ENCODE data around the gene ANO10. TPM values are rescaled to one million over a fixed set of nuclear protein-coding genes. Genes with fewer than 3 reads are reported as not detected.
A peak's percentile ranks its signal among the peaks of the same experiment; 100 is the strongest.

ANO10 gene
- total and polyA plus RNA-seq, 4 donors = 19.9 to 33.2 (median 25.3) TPM

- no peak for DNase-seq
- Histone ChIP-seq H3K9me3 (ENCODE audit: control insufficient read depth in 4 of 4, insufficient read depth in 3 of 4, low read length in 3 of 4) (no peaks in the 10 kb centered on the region), H3K27me3 (ENCODE audit: control insufficient read depth in 3 of 3, insufficient read depth in 3 of 3, low read length in 2 of 3) (no peaks in the 10 kb centered on the region), H3K9ac (ENCODE audit: insufficient read depth in 1 of 2, low read length in 2 of 2) (no peak overlapping the region), H3K27ac (ENCODE audit: low read depth in 1 of 2, low read length in 1 of 2) (no peak overlapping the region), H3K36me3 (ENCODE audit: control insufficient read depth in 4 of 4, insufficient read depth in 4 of 4, low read length in 4 of 4) (no peaks in the 10 kb centered on the region), H3K4me3 (no peak overlapping the region), H3K4me1 (ENCODE audit: control insufficient read depth in 5 of 5, insufficient read depth in 5 of 5, low read length in 5 of 5) (peaks cover 0 to 30% (median 9%) of the 10 kb centered on the region in 5 donors)
- TF ChIP-seq, protein P1, sequence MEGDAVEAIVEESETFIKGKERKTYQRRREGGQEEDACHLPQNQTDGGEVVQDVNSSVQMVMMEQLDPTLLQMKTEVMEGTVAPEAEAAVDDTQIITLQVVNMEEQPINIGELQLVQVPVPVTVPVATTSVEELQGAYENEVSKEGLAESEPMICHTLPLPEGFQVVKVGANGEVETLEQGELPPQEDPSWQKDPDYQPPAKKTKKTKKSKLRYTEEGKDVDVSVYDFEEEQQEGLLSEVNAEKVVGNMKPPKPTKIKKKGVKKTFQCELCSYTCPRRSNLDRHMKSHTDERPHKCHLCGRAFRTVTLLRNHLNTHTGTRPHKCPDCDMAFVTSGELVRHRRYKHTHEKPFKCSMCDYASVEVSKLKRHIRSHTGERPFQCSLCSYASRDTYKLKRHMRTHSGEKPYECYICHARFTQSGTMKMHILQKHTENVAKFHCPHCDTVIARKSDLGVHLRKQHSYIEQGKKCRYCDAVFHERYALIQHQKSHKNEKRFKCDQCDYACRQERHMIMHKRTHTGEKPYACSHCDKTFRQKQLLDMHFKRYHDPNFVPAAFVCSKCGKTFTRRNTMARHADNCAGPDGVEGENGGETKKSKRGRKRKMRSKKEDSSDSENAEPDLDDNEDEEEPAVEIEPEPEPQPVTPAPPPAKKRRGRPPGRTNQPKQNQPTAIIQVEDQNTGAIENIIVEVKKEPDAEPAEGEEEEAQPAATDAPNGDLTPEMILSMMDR (IDR thresholded peaks at IDR 0.05; ENCODE audit: control extremely low read depth, extremely low read depth) = no peak
- no peak for ATAC-seq (ENCODE audit: insufficient read depth, low FRiP score)
- WGBS, 2 donors = 91 to 99% methylated on average over 1 of the region's 1 CpG
Measured at GRCh38 chr3:43323541-43323940, 298.3 kb downstream of the ANO10 start.

GRCh38 chr3:43320288-43320687 is 301.5 kb downstream of the ANO10 start:
- H3K4me1 ChIP-seq (ENCODE audit: control insufficient read depth in 5 of 5, insufficient read depth in 5 of 5, low read length in 5 of 5) = peaks cover 0 to 28% (median 6%) of the 10 kb centered on the region in 5 donors
- 88% methylated on average over 5 of the region's 5 CpGs for WGBS, 2 donors
- ATAC-seq (ENCODE audit: insufficient read depth, low FRiP score) = no peak
- DNase-seq = no peak
- H3K9me3 ChIP-seq (ENCODE audit: control insufficient read depth in 4 of 4, insufficient read depth in 3 of 4, low read length in 3 of 4) = no peaks in the 10 kb centered on the region
- no peak overlapping the region for H3K27ac ChIP-seq (ENCODE audit: low read depth in 1 of 2, low read length in 1 of 2)
- H3K27me3 ChIP-seq (ENCODE audit: control insufficient read depth in 3 of 3, insufficient read depth in 3 of 3, low read length in 2 of 3) = no peaks in the 10 kb centered on the region
- TF ChIP-seq, protein P1 (IDR thresholded peaks at IDR 0.05; ENCODE audit: control extremely low read depth, extremely low read depth) = no peak
- H3K4me3 ChIP-seq = no peak overlapping the region
- H3K9ac ChIP-seq (ENCODE audit: insufficient read depth in 1 of 2, low read length in 2 of 2) = no peak overlapping the region
- no peaks in the 10 kb centered on the region for H3K36me3 ChIP-seq (ENCODE audit: control insufficient read depth in 4 of 4, insufficient read depth in 4 of 4, low read length in 4 of 4)

DNA sequence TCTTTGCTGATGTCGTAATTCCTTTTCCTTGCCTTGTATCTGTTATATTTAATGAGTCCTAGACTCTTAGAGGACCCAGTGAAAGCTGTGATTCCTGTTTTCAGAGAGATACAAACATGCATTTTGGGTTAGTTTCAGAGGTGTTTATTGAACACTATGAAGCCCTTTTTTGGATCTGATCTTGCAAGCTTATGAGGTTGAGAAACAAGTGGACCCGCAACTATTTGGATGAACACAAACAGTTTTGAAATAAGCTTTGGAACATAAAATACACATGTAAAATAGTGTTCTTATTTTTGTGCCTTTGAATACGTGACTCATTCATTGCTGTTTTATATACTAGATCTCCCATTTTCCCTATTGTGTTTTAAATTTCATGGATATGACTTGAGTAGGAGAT is 302.0 kb downstream of the ANO10 start:
- ATAC-seq (ENCODE audit: insufficient read depth, low FRiP score) (no peak), DNase-seq (no peak)
- no peaks in the 10 kb centered on the region for H3K36me3 ChIP-seq (ENCODE audit: control insufficient read depth in 4 of 4, insufficient read depth in 4 of 4, low read length in 4 of 4)
- H3K9ac ChIP-seq (ENCODE audit: insufficient read depth in 1 of 2, low read length in 2 of 2) = no peak overlapping the region
- H3K4me1 ChIP-seq (ENCODE audit: control insufficient read depth in 5 of 5, insufficient read depth in 5 of 5, low read length in 5 of 5) = peaks cover 0 to 31% (median 6%) of the 10 kb centered on the region in 5 donors
- H3K9me3 ChIP-seq (ENCODE audit: control insufficient read depth in 4 of 4, insufficient read depth in 3 of 4, low read length in 3 of 4) = no peaks in the 10 kb centered on the region
- H3K4me3 ChIP-seq = no peak overlapping the region
- TF ChIP-seq, protein P1 (IDR thresholded peaks at IDR 0.05; ENCODE audit: control extremely low read depth, extremely low read depth) = no peak
- H3K27ac ChIP-seq (ENCODE audit: low read depth in 1 of 2, low read length in 1 of 2) = peak overlapping the region in 1 of 2 donors; percentile 48
- WGBS, 2 donors = 49 to 79% methylated on average over 3 of the region's 3 CpGs
- H3K27me3 ChIP-seq (ENCODE audit: control insufficient read depth in 3 of 3, insufficient read depth in 3 of 3, low read length in 2 of 3) = no peaks in the 10 kb centered on the region

GRCh38 chr3:43319376-43319775 is 302.4 kb downstream of the ANO10 start:
- no peak overlapping the region for H3K4me3 ChIP-seq
- H3K9ac ChIP-seq (ENCODE audit: insufficient read depth in 1 of 2, low read length in 2 of 2) = no peak overlapping the region
- DNase-seq = no peak
- no peak for ATAC-seq (ENCODE audit: insufficient read depth, low FRiP score)
- 78% methylated on average over 6 of the region's 6 CpGs for WGBS, 2 donors
- H3K27ac ChIP-seq (ENCODE audit: low read depth in 1 of 2, low read length in 1 of 2) = no peak overlapping the region
- H3K27me3 ChIP-seq (ENCODE audit: control insufficient read depth in 3 of 3, insufficient read depth in 3 of 3, low read length in 2 of 3) = no peaks in the 10 kb centered on the region
- no peaks in the 10 kb centered on the region for H3K36me3 ChIP-seq (ENCODE audit: control insufficient read depth in 4 of 4, insufficient read depth in 4 of 4, low read length in 4 of 4)
- TF ChIP-seq, protein P1 (IDR thresholded peaks at IDR 0.05; ENCODE audit: control extremely low read depth, extremely low read depth) = no peak
- H3K9me3 ChIP-seq (ENCODE audit: control insufficient read depth in 4 of 4, insufficient read depth in 3 of 4, low read length in 3 of 4) = no peaks in the 10 kb centered on the region
- peaks cover 0 to 33% (median 6%) of the 10 kb centered on the region in 5 donors for H3K4me1 ChIP-seq (ENCODE audit: control insufficient read depth in 5 of 5, insufficient read depth in 5 of 5, low read length in 5 of 5)
